ENCODE results near the gene CTBP1. TPM values are rescaled to one million over a fixed set of nuclear protein-coding genes. Genes with fewer than 3 reads are reported as not detected.

Gene CTBP1
- total RNA-seq, 2 experiments from 2014 or later: 223 to 242 TPM

DNA sequence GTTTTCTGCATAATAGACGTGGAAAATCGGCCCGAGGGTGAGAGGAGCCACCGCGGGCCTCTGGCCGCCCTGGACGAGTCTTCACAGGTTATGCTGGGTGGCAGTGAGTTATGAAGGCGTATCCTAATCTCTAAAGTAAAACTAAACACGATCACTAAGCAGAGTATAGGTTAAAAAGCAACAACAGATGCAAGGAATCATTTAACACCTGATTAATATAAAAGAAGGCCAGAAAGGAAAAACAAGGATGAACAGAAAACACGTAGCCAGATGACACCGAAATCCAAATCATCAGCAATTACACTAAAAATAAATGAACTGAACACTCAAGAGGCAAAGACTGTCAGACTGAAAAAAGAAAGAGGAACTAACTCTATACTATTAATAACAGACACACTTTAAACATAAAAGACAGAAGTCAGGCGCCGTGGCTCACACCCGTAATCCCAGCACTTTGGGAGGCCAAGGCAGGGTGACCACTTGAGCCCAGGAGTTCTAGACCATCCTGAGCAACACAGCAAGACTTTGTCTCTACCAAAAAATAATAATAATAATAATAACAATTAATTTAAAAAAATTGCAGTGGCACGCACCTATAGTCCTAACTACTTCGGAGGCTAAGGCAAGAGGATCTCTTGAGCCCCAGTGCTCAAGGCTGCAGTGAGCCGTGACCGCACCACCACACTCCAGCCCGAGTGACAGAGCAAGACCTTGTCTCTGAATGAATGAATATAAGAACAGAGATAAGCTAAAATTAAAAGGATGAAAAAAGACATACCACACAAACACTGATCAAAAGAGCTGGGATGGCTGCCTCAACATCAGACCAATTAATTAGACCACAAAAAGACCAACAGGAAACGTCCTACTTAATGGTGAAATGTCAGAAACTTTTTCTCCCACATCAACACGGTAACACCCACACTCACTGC is 30.0 kb downstream of the CTBP1 start:
- no peak overlapping the region for H3K4me3 Mint-ChIP-seq
- POLR2A ChIA-PET: no interaction called here
- no peaks in the 10 kb centered on the region for H3K9me3 Mint-ChIP-seq
- peaks cover 35% of the 10 kb centered on the region for H3K4me1 Mint-ChIP-seq
- H3K27me3 Mint-ChIP-seq: no peaks in the 10 kb centered on the region
- CTCF ChIA-PET: no interaction called here
- H3K27ac Mint-ChIP-seq: peak overlapping the region; percentile 47
- no peak for DNase-seq
- peaks cover 51% of the 10 kb centered on the region for H3K36me3 Mint-ChIP-seq (ENCODE audit: low read depth)

- no peak for DNase-seq
- Mint-ChIP-seq H3K4me3 (peak overlapping the region; percentile 47), H3K4me1 (peaks cover 35% of the 10 kb centered on the region), H3K36me3 (ENCODE audit: low read depth) (peaks cover 51% of the 10 kb centered on the region), H3K27ac (peak overlapping the region; percentile 87), H3K9me3 (no peaks in the 10 kb centered on the region), H3K27me3 (no peaks in the 10 kb centered on the region)
- ChIA-PET POLR2A (interaction anchor here (1.5 kb wide), 1 partner anchor 16 kb away, joined by 4 read pairs; no protein-coding TSS in a partner anchor), CTCF (interaction anchor here (0.5 to 1.6 kb wide), 6 partner anchors 12 to 121 kb away, joined by 3 to 5 read pairs (median 4); no protein-coding TSS in a partner anchor)
These were observed 31.6 kb downstream of the CTBP1 start for GRCh38 chr4:1217366-1217765.

GRCh38 chr4:1216869-1217294 is 32.0 kb downstream of the CTBP1 start:
- Mint-ChIP-seq H3K27me3 (no peaks in the 10 kb centered on the region), H3K36me3 (ENCODE audit: low read depth) (peaks cover 50% of the 10 kb centered on the region), H3K4me1 (peaks cover 35% of the 10 kb centered on the region), H3K4me3 (peak overlapping the region; percentile 47), H3K27ac (peak overlapping the region; percentile 87), H3K9me3 (no peaks in the 10 kb centered on the region)
- DNase-seq: peak; percentile 80
- ChIA-PET CTCF (interaction anchor here (0.5 to 1.6 kb wide), 6 partner anchors 12 to 121 kb away, joined by 3 to 5 read pairs (median 4); no protein-coding TSS in a partner anchor), POLR2A (interaction anchor here (1.5 kb wide), 1 partner anchor 16 kb away, joined by 4 read pairs; no protein-coding TSS in a partner anchor)

DNA sequence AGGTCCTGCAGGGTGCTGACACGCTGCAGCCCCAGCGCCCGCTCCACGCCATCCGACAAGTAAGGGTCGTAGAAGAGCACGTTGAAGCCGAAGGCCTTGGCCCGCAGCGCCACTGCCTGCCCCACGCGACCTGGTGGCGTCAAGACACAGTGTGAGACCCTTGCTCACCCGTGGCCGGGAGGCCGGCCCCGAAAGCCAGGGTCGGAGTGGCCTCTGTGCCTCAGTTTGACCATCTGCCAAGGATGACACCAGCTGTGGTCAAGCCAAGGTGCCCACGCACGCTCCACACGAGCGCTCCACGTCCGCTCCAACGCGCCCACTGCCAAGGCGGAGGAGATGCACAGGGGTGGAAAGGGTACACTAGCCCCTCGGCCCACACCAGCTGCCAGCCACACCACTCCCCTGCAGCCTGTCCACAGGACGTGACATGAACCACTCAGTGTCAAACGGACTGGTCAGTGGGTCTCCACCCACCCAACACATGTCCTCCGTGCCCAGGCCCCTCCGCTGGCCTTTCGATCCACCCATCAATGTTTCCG is 32.8 kb downstream of the CTBP1 start:
- CTCF ChIA-PET: interaction anchor here (1.2 to 1.8 kb wide), 4 partner anchors 10 to 35 kb away, joined by 3 to 5 read pairs (median 3); no protein-coding TSS in a partner anchor
- Mint-ChIP-seq H3K4me3 (peak overlapping the region; percentile 36), H3K4me1 (peaks cover 35% of the 10 kb centered on the region), H3K9me3 (no peaks in the 10 kb centered on the region), H3K27me3 (no peaks in the 10 kb centered on the region), H3K36me3 (ENCODE audit: low read depth) (peaks cover 42% of the 10 kb centered on the region), H3K27ac (peak overlapping the region; percentile 87)
- no peak for DNase-seq
- POLR2A ChIA-PET: interaction anchor here (1.5 kb wide), 1 partner anchor 15 kb away, joined by 4 read pairs; no protein-coding TSS in a partner anchor

DNA sequence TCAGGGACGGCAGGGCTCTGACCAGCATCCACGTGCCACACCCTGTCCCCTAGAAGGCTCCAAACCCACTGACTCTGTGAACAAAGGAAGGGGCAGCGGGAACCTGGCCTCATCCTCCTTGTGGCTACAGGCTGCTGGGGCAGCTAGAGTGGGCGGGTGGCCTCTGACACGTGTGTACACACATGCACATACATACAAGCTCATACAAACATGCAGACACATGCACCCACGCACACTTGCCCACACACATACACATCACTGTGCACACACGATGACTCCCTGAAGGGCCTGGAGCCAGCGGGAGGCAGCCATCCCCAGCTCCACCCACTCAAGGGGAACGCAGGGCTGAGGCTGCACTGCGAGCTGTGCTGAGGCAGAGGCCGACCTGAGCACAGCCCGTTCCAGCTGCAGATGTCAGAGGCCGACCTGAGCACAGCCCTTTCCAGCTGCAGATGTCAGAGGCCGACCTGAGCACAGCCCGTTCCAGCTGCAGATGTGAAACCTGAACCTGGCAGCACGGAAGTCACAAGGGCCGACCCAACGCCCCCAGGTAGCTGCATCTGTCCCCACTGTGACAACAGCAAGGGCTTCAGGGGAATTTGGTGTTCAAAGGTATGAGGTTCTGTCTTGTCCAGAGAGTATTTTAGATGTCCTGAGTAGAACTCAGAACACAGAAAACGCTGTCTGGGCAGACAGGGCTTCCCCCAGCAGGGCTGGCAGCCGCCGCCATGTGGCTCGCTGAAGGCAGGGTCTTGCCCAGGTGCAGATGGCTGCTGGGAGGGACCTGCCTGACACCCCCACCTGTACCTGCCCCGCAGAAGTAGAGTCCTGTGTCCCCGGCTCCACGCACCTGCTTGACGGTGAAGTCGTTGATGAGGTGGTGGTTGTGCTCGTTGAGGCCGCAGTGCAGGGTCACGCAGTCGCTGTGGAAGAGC is 33.5 kb downstream of the CTBP1 start:
- POLR2A ChIA-PET: no interaction called here
- peak overlapping the region; percentile 60 for H3K27ac Mint-ChIP-seq
- H3K36me3 Mint-ChIP-seq (ENCODE audit: low read depth): peaks cover 37% of the 10 kb centered on the region
- H3K9me3 Mint-ChIP-seq: no peaks in the 10 kb centered on the region
- CTCF ChIA-PET: interaction anchor here (1.8 kb wide), 1 partner anchor 10 kb away, joined by 5 read pairs; no protein-coding TSS in a partner anchor
- no peaks in the 10 kb centered on the region for H3K27me3 Mint-ChIP-seq
- H3K4me3 Mint-ChIP-seq: no peak overlapping the region
- no peak for DNase-seq
- H3K4me1 Mint-ChIP-seq: peaks cover 35% of the 10 kb centered on the region

GRCh38 chr4:1214101-1215095 is 34.5 kb downstream of the CTBP1 start:
- peaks cover 32% of the 10 kb centered on the region for H3K4me1 Mint-ChIP-seq
- POLR2A ChIA-PET: no interaction called here
- CTCF ChIA-PET: interaction anchor here (1.0 to 1.8 kb wide), 2 partner anchors 9 to 21 kb away, joined by 3 to 5 read pairs; no protein-coding TSS in a partner anchor
- no peak overlapping the region for H3K4me3 Mint-ChIP-seq
- no peaks in the 10 kb centered on the region for H3K9me3 Mint-ChIP-seq
- no peak overlapping the region for H3K27ac Mint-ChIP-seq
- H3K36me3 Mint-ChIP-seq (ENCODE audit: low read depth): peaks cover 30% of the 10 kb centered on the region
- no peak for DNase-seq
- H3K27me3 Mint-ChIP-seq: no peaks in the 10 kb centered on the region

DNA sequence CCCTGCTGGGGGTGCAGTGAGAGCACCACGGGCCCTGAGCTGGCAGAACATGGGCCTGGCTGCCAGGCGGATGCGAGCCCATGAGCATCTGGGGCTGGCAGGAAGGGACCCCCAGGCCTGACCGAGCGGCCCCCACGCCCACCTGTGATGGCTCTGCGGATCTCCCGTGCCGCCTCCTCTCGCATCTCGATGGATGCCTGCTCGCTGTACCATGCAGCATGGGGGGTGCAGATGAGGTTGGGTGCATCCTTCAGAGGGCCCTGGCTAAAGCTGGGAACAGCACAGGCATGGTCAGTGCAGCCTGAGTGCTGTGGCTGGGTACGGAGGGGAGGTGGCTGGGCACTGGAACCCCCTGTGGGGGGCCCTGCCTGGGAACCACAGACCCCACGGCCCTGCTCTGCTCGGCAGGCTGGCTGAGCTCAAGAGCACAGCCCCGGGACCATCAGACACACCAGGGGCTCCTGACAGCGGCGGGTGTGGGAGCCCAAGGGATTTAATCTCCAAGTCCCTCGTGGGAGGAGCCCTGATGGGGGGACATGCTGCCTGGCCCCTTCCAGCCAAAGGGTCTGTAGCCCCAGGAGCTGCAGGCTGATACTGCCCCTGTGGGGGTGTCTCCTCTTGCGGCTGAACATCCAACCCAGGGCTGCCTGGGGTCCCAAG is 35.5 kb downstream of the CTBP1 start:
- H3K9me3 Mint-ChIP-seq: no peaks in the 10 kb centered on the region
- H3K4me1 Mint-ChIP-seq: peaks cover 30% of the 10 kb centered on the region
- no peaks in the 10 kb centered on the region for H3K27me3 Mint-ChIP-seq
- no peak overlapping the region for H3K4me3 Mint-ChIP-seq
- DNase-seq: no peak
- POLR2A ChIA-PET: no interaction called here
- peaks cover 23% of the 10 kb centered on the region for H3K36me3 Mint-ChIP-seq (ENCODE audit: low read depth)
- no peak overlapping the region for H3K27ac Mint-ChIP-seq
- CTCF ChIA-PET: no interaction called here

GRCh38 chr4:1212546-1213335 is 36.2 kb downstream of the CTBP1 start:
- Mint-ChIP-seq H3K4me3 (no peak overlapping the region), H3K4me1 (peaks cover 25% of the 10 kb centered on the region), H3K36me3 (ENCODE audit: low read depth) (peaks cover 18% of the 10 kb centered on the region), H3K9me3 (no peaks in the 10 kb centered on the region), H3K27me3 (no peaks in the 10 kb centered on the region), H3K27ac (peak overlapping the region; percentile 41)
- POLR2A ChIA-PET: no interaction called here
- CTCF ChIA-PET: interaction anchor here (0.9 kb wide), 1 partner anchor 51 kb away, joined by 3 read pairs; no protein-coding TSS in a partner anchor
- no peak for DNase-seq

DNA sequence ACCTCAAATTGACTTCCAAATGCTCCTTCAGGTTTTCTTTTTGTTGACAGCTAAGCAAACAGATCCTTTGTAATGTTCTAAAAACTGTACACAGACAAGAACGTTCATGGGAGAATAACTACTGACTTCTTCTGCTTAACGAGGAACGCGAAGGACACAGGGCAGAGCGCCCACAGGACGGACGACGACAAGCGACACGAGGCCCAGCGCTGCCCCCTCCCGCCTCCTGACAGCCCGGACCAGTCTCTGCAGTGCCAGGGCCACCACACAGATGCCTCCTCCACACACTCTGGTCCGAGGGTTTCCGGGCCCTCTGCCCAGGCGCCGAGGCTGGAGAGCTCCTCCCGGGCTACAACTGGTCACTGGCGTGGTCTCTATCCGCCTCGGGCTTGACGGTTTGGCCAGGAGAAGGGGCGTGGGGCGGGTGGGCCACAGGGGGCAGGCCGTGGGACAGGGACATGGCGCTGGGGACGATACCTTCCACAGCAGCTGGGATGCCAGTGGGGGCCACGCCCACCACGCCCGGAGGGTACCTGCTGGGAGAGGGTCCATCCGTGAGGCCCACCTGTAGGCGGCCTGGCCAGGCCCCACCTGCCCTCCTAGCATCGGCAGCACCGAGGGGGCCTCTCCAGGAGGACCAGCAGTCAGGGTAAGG is 36.9 kb downstream of the CTBP1 start:
- no peaks in the 10 kb centered on the region for H3K27me3 Mint-ChIP-seq
- no peak overlapping the region for H3K4me3 Mint-ChIP-seq
- peak overlapping the region; percentile 65 for H3K27ac Mint-ChIP-seq
- H3K36me3 Mint-ChIP-seq (ENCODE audit: low read depth): peaks cover 12% of the 10 kb centered on the region
- POLR2A ChIA-PET: no interaction called here
- CTCF ChIA-PET: interaction anchor here (0.9 to 1.3 kb wide), 2 partner anchors 9 to 52 kb away, joined by 3 read pairs; no protein-coding TSS in a partner anchor
- peaks cover 18% of the 10 kb centered on the region for H3K4me1 Mint-ChIP-seq
- H3K9me3 Mint-ChIP-seq: no peaks in the 10 kb centered on the region
- DNase-seq: no peak

DNA sequence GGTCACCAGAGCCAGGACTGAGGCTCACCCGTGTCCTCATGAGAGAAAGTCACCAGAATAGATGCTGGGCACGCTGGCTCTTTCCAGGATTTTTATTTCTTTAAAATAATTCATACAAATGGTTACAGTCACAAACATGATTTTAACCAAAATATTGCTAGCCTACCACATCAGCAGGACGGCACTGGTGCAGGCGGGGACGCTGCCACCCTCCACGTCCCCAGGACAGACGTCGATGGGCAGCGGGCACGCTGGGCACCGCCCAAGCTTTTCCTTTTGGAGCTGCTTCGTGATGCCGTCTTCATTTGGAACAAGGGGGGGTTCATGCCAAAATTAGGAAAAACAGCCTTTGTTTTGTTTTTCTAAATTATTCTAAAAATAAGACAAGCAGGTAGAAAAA is 37.6 kb downstream of the CTBP1 start:
- Mint-ChIP-seq H3K27ac (peak overlapping the region; percentile 36), H3K27me3 (no peaks in the 10 kb centered on the region), H3K4me3 (no peak overlapping the region), H3K36me3 (ENCODE audit: low read depth) (peaks cover 5% of the 10 kb centered on the region), H3K4me1 (peaks cover 11% of the 10 kb centered on the region), H3K9me3 (no peaks in the 10 kb centered on the region)
- ChIA-PET POLR2A (no interaction called here), CTCF (interaction anchor here (1.0 to 1.3 kb wide), 2 partner anchors 9 to 23 kb away, joined by 3 read pairs; no protein-coding TSS in a partner anchor)
- no peak for DNase-seq

All from activated CD4-positive, alpha-beta T cell treated with anti-CD3 and anti-CD28 coated beads, Interleukin-2, amount 10 ng/mL, durations not matched to agents 7 days and 5 days (primary cell).